ENCODE results near the gene CFDP1.

- TF ChIP-seq, protein P1, sequence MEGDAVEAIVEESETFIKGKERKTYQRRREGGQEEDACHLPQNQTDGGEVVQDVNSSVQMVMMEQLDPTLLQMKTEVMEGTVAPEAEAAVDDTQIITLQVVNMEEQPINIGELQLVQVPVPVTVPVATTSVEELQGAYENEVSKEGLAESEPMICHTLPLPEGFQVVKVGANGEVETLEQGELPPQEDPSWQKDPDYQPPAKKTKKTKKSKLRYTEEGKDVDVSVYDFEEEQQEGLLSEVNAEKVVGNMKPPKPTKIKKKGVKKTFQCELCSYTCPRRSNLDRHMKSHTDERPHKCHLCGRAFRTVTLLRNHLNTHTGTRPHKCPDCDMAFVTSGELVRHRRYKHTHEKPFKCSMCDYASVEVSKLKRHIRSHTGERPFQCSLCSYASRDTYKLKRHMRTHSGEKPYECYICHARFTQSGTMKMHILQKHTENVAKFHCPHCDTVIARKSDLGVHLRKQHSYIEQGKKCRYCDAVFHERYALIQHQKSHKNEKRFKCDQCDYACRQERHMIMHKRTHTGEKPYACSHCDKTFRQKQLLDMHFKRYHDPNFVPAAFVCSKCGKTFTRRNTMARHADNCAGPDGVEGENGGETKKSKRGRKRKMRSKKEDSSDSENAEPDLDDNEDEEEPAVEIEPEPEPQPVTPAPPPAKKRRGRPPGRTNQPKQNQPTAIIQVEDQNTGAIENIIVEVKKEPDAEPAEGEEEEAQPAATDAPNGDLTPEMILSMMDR (IDR thresholded peaks at IDR 0.05; ENCODE audit: poor library complexity): no peak
- no peak for TF ChIP-seq EZH2 (IDR thresholded peaks at IDR 0.05; ENCODE audit: borderline replicate concordance)
- no peak for TF ChIP-seq EZH2phosphoT487 (IDR thresholded peaks at IDR 0.05; ENCODE audit: low read depth, severe bottlenecking, unreplicated experiment)
Measured at GRCh38 chr16:75254359-75254837, 178.9 kb downstream of the CFDP1 start.

All from hepatocyte (in vitro differentiated cells).